Adrenal gland (tissue), 12 donors: ENCODE results near the gene GTPBP4. TPM values are rescaled to one million over a fixed set of nuclear protein-coding genes. Genes with fewer than 3 reads are reported as not detected.
A peak's percentile ranks its signal among the peaks of the same experiment; 100 is the strongest.

Experiments used
- DNase-seq, 7 donors: peaks; one replicate each; pipeline ENCODE4 v3.0.0-alpha.2; 2019 to 2020
- H3K27ac ChIP-seq, 5 donors: fragments of 200-600 bp; sonication (generic) in 4 of 5; 1 replicate in 3 of 5; 2 replicates in 2 of 5; pipeline versions ENCODE4 v1.5.1 to v1.8.0; 2016 to 2020; ENCODE audit warnings: mild to moderate bottlenecking in 1 of 5
- H3K27me3 ChIP-seq: fragments of 200-600 bp; 2 replicates; pipeline ENCODE4 v1.8.0; 2021
- H3K36me3 ChIP-seq, 2 donors: fragments of 200-600 bp; replicated peaks in 1 of 2; 1 replicate in 1 of 2; 2 replicates in 1 of 2; pipeline versions ENCODE4 v1.5.1 to v1.8.0; 2018 to 2022
- H3K4me1 ChIP-seq, 2 donors: fragments of 200-600 bp; replicated peaks in 1 of 2; 1 replicate in 1 of 2; 2 replicates in 1 of 2; pipeline versions ENCODE4 v1.5.1 to v1.8.0; 2018 to 2021
- H3K4me3 ChIP-seq, 4 donors: fragments of 200-600 bp; sonication (generic) in 3 of 4; one replicate each; pipeline ENCODE4 v1.5.1; 2016 to 2018
- H3K9me3 ChIP-seq, 3 donors: fragments of 200-600 bp; sonication (generic) in 1 of 3; replicated peaks in 1 of 3; 1 replicate in 2 of 3; 2 replicates in 1 of 3; pipeline versions ENCODE4 v1.5.1 to v1.8.0; 2016 to 2021
- CTCF ChIP-seq, 6 experiments: fragments of 450-650 bp in 4 of 6; fragments of 200-600 bp in 2 of 6; sonication (generic) in 1 of 6; IDR thresholded peaks; 1 replicate in 5 of 6; 2 replicates in 1 of 6; pipeline versions ENCODE4 v1.5.1 to v1.8.0; 2016 to 2021; ENCODE audit warnings: antibody characterized with exemption in 6 of 6, mild to moderate bottlenecking in 2 of 6, moderate library complexity in 1 of 6
- POLR2A ChIP-seq, 2 donors: fragments of 450-650 bp; IDR thresholded peaks; one replicate each; pipeline ENCODE4 v1.6.1; 2017; ENCODE audit warnings: antibody characterized with exemption in 2 of 2, mild to moderate bottlenecking in 2 of 2, moderate library complexity in 1 of 2
- whole genome bisulfite sequencing, 4 donors: extraction: QIAGEN DNeasy Blood & Tissue Kit in 2 of 4; methylation state at CpG; one replicate each; pipeline versions ENCODE4 v1.1.5 to v1.1.7; 2013 to 2017; 5-methylcytosine and 5-hydroxymethylcytosine counted together
- intact Hi-C, 2 donors: fragments of 100-400 bp; cut with DNase I; formaldehyde crosslinking; loops; one replicate each; pipeline versions ENCODE4 v1.14.1 to v1.15.0; 2022 to 2023
- polyA plus RNA-seq, 3 donors: library from polyadenylated mRNA; stranded (reverse); fragments of 200-250 nt in 2 of 3; fragments of 350-450 nt in 1 of 3; fragmentation: Illumina TruSeq in 1 of 3; extraction: RNeasy Lipid Tissue Mini Kit (QIAGEN cat#74804) in 1 of 3; gene quantifications; one replicate each; pipeline ENCODE4 v1.2.3, GENCODE V29; 2013 to 2014
- total RNA-seq, 9 donors: library from RNA; depleted of rRNA in 4 of 9; stranded (reverse); fragments of >200 nt in 4 of 9; fragments of 120-200 nt in 1 of 9; fragmentation: NEBNext Ultra II Directional in 1 of 9; extraction: Animal tissue kit (Norgen Biotek cat#: 25700) in 1 of 9; gene quantifications; one replicate each; pipeline versions ENCODE4 v1.1.0 to v1.2.4, GENCODE V29; 2013 to 2023
- donor health status: healthy with polysubstance abuse.
- donor health status: Bipolar disorder and iron deficiency.
- donor health status: DM: yes; HTN: yes; CAD: no.
- donor health status: DM: no; HTN: no; CAD: no.
- donor health status: DM: no; HTN: no; CAD: no.
- donor health status: DM: yes; HTN: yes; CAD: no.

Gene GTPBP4
- total and polyA plus RNA-seq, 12 donors, result 15.2 to 196 (median 33.4) TPM

- H3K36me3 ChIP-seq, result peaks cover 0 to 9% of the 10 kb centered on the region in 2 donors
- H3K9me3 ChIP-seq, result no peaks in the 10 kb centered on the region
- H3K4me1 ChIP-seq, result peaks cover 20 to 49% of the 10 kb centered on the region in 2 donors
- H3K27me3 ChIP-seq, result no peaks in the 10 kb centered on the region
- WGBS, 4 donors, result 4 to 12% (median 8%) methylated on average over 15 of the region's 15 CpGs
- peak overlapping the region; percentile 96 to 99 (median 97) for H3K27ac ChIP-seq
- intact Hi-C loops, result no loop called here
- peak overlapping the region in 3 of 4 donors; percentile 65 to 80 (median 72) for H3K4me3 ChIP-seq
- TF ChIP-seq CTCF (IDR thresholded peaks at IDR 0.05), result no peak
- no peak for TF ChIP-seq POLR2A (IDR thresholded peaks at IDR 0.05)
- peak in 3 of 7 donors; percentile 41 to 49 (median 46) for DNase-seq
Measured at GRCh38 chr10:1047937-1048336, 59.7 kb downstream of the GTPBP4 start.

GRCh38 chr10:1048349-1048731, 60.1 kb downstream of the GTPBP4 start:
- H3K27me3 ChIP-seq, result no peaks in the 10 kb centered on the region
- peak overlapping the region; percentile 96 to 99 (median 97) for H3K27ac ChIP-seq
- peaks cover 0 to 5% of the 10 kb centered on the region in 2 donors for H3K36me3 ChIP-seq
- DNase-seq, result peak; percentile 50 to 87 (median 69)
- no peak for TF ChIP-seq POLR2A (IDR thresholded peaks at IDR 0.05)
- no peak for TF ChIP-seq CTCF (IDR thresholded peaks at IDR 0.05)
- peak overlapping the region; percentile 65 to 80 (median 72) for H3K4me3 ChIP-seq
- intact Hi-C loops, result no loop called here
- H3K9me3 ChIP-seq, result no peaks in the 10 kb centered on the region
- WGBS, 4 donors, result 0% methylated on average over 25 to 37 of the region's 37 CpGs
- H3K4me1 ChIP-seq, result peaks cover 20 to 45% of the 10 kb centered on the region in 2 donors

- H3K4me3 ChIP-seq, result peak within 1 kb of the TSS; percentile 65 to 80 (median 72)
- H3K9me3 ChIP-seq, result no peaks in the 10 kb centered on the region
- H3K27ac ChIP-seq, result peak within 1 kb of the TSS; percentile 96 to 99 (median 97)
- intact Hi-C loops, result no loop called here
- TF ChIP-seq CTCF (IDR thresholded peaks at IDR 0.05), result peak in 1 of 6 experiments; percentile 1
- peak; percentile 97 to 99 for TF ChIP-seq POLR2A (IDR thresholded peaks at IDR 0.05)
- no peaks in the 10 kb centered on the region for H3K27me3 ChIP-seq
- DNase-seq, result peak; percentile 97 to 99 (median 98)
- H3K4me1 ChIP-seq, result peaks cover 20 to 39% of the 10 kb centered on the region in 2 donors
- 0 to 1% (median 0%) methylated on average over 19 to 83 of the region's 83 CpGs for WGBS, 4 donors
- H3K36me3 ChIP-seq, result no peaks in the 10 kb centered on the region
Measured at GRCh38 chr10:1048732-1049424, 60.6 kb downstream of the GTPBP4 start, which contains the start of gene IDI1. IDI1 (minus strand) TSS chr10:1049119; CDS start chr10:1049003, 116 bp downstream.

- WGBS, 4 donors, result 0 to 1% (median 0%) methylated on average over 28 to 34 of the region's 34 CpGs
- Histone ChIP-seq H3K27me3 (no peaks in the 10 kb centered on the region), H3K4me3 (peak overlapping the region; percentile 12 to 80 (median 58)), H3K4me1 (peaks cover 16 to 39% of the 10 kb centered on the region in 2 donors), H3K9me3 (no peaks in the 10 kb centered on the region), H3K27ac (peak overlapping the region; percentile 96 to 99 (median 97)), H3K36me3 (no peaks in the 10 kb centered on the region)
- peak in 1 of 2 donors; percentile 69 for TF ChIP-seq POLR2A (IDR thresholded peaks at IDR 0.05)
- no peak for TF ChIP-seq CTCF (IDR thresholded peaks at IDR 0.05)
- intact Hi-C loops, result no loop called here
- DNase-seq, result no peak
Measured at GRCh38 chr10:1049425-1049958, 61.3 kb downstream of the GTPBP4 start.
